Endothelial cell of umbilical vein (primary cell): ENCODE data around the gene KCNE2. TPM values are rescaled to one million over a fixed set of nuclear protein-coding genes. Genes with fewer than 3 reads are reported as not detected.
"Not testable (repeated sequence)": the region's sequence is repeated elsewhere in the genome, so short reads cannot be mapped to it uniquely, and the experiment has no call there.

ENCODE experiments used
- BruUV-seq: library from RNA; stranded (reverse); fragments of 400-500 nt; replicated peaks from 2 replicates; lab custom pipeline; 2021; lab: Mats Ljungman, UMichigan
- CTCF ChIA-PET: fragments of 300-600, 350-600 bp; sonication (Branson Sonifier 250); formaldehyde crosslinking; loops from one replicate; lab custom pipeline; 2021; ENCODE audit warnings: antibody characterized with exemption, inconsistent platforms; lab: Charles Lee
- POLR2A ChIA-PET: fragments of 300-600, 350-600 bp; sonication (Branson Sonifier 250); formaldehyde crosslinking; loops from one replicate; lab custom pipeline; 2021; ENCODE audit warnings: antibody characterized with exemption, inconsistent platforms; lab: Charles Lee
- DNase-seq: peaks from one replicate; pipeline ENCODE4 v3.0.0-alpha.2; 2011; ENCODE audit warnings: low read depth, low spot score
- FAIRE-seq: peaks from 2 replicates; lab custom pipeline; 2011; peaks lifted over from hg19 to GRCh38; lab: Jason Lieb, UNC
- H2AFZ ChIP-seq: 2 replicates; pipeline ENCODE4 v1.6.0; 2012; ENCODE audit warnings: low read depth, low read length, control low read depth, inconsistent platforms
- H3K27ac ChIP-seq: 2 replicates; pipeline ENCODE4 v1.5.1; 2011; ENCODE audit warnings: low read depth, mild to moderate bottlenecking, control low read depth, low read length, moderate library complexity; ENCODE audit not compliant: insufficient read depth
- H3K27me3 ChIP-seq, 2 experiments: 2 replicates each; pipeline versions ENCODE4 v1.6.0 to v1.6.1; 2011; ENCODE audit warnings: low read length in 2 of 2, mixed read lengths in 1 of 2; ENCODE audit not compliant: control insufficient read depth in 2 of 2, insufficient read depth in 2 of 2
- H3K36me3 ChIP-seq, 2 experiments: 2 replicates in 1 of 2; 3 replicates in 1 of 2; pipeline ENCODE4 v1.5.1; 2011; ENCODE audit warnings: low read length in 2 of 2, mild to moderate bottlenecking in 1 of 2, moderate library complexity in 1 of 2; ENCODE audit not compliant: control insufficient read depth in 2 of 2, insufficient read depth in 2 of 2; ENCODE audit errors: extremely low read depth in 1 of 2
- H3K4me1 ChIP-seq: 3 replicates; pipeline ENCODE4 v1.5.1; 2011; ENCODE audit warnings: mild to moderate bottlenecking, low read length; ENCODE audit not compliant: control insufficient read depth, insufficient read depth; ENCODE audit errors: extremely low read depth
- H3K4me2 ChIP-seq: 2 replicates; pipeline ENCODE4 v1.6.1; 2011; ENCODE audit warnings: low read length, control low read depth, mixed read lengths; ENCODE audit not compliant: insufficient read depth
- H3K4me3 ChIP-seq, 3 experiments: fragments of 200-600 bp in 1 of 3; sonication (generic), shearing (Covaris generic) in 1 of 3; replicated peaks in 1 of 3; 2 replicates each; pipeline ENCODE4 v1.5.1; 2011 to 2016; ENCODE audit warnings: control low read depth in 3 of 3, low read length in 3 of 3, mild to moderate bottlenecking in 2 of 3, inconsistent platforms in 1 of 3, low read depth in 1 of 3, moderate library complexity in 1 of 3; ENCODE audit not compliant: insufficient read depth in 1 of 3
- H3K79me2 ChIP-seq: 2 replicates; pipeline ENCODE4 v1.6.0; 2012; ENCODE audit warnings: low read length, inconsistent platforms; ENCODE audit not compliant: control insufficient read depth, insufficient read depth
- H3K9ac ChIP-seq: replicated peaks from 2 replicates; pipeline ENCODE3; 2011; ENCODE audit warnings: low read length, control low read depth; ENCODE audit not compliant: insufficient read depth; ENCODE audit errors: extremely low read depth
- H3K9me1 ChIP-seq: replicated peaks from 3 replicates; pipeline ENCODE4 v1.6.0; 2011; ENCODE audit warnings: mild to moderate bottlenecking, low read length; ENCODE audit not compliant: control insufficient read depth, insufficient read depth; ENCODE audit errors: extremely low read depth
- H3K9me3 ChIP-seq: replicated peaks from 2 replicates; pipeline ENCODE4 v1.5.1; 2012; ENCODE audit warnings: low read length, inconsistent platforms; ENCODE audit not compliant: control insufficient read depth, insufficient read depth
- H4K20me1 ChIP-seq: replicated peaks from 2 replicates; pipeline ENCODE3; 2011; ENCODE audit warnings: mild to moderate bottlenecking, low read length; ENCODE audit not compliant: control insufficient read depth, insufficient read depth; ENCODE audit errors: extremely low read depth
- dilution Hi-C: fragments of 300-500 bp; cut with MboI; formaldehyde crosslinking; loops from one replicate; pipeline ENCODE4 v1.15.0; 2019; ENCODE audit warnings: low sequenced_read_pairs; ENCODE audit not compliant: extremely low pct_ligation_motif_present
- intact Hi-C: fragments of 100-400 bp; cut with micrococcal nuclease; formaldehyde crosslinking; loops from one replicate; pipeline ENCODE4 v1.10.0; 2022
- polyA plus RNA-seq, 4 experiments: library from polyadenylated mRNA; depleted of rRNA in 3 of 4; stranded (reverse) in 3 of 4; unstranded in 1 of 4; fragments of >200 nt; gene quantifications; 2 replicates each; pipeline versions ENCODE4 v1.2.1 to v1.2.3, GENCODE V29; 2011 to 2012; ENCODE audit warnings: missing spikeins in 1 of 4
- total RNA-seq: library from RNA; stranded (reverse); gene quantifications from 2 replicates; pipeline ENCODE4 v1.2.3, GENCODE V29; 2021

Gene KCNE2
- total and polyA plus RNA-seq, 2 donors (not counting 3 experiments of a cell fraction or from before 2014, with no cell fraction given) = not detected

GRCh38 chr21:34407294-34407693 lies 43.5 kb downstream of the KCNE2 start:
- dilution Hi-C loops, H3K36me3 ChIP-seq, H3K79me2 ChIP-seq, H3K9me3 ChIP-seq, POLR2A ChIA-PET, DNase-seq, H3K9me1 ChIP-seq, intact Hi-C loops, H3K4me2 ChIP-seq, H3K4me1 ChIP-seq, CTCF ChIA-PET, H3K9ac ChIP-seq, H3K27me3 ChIP-seq, BruUV-seq, H4K20me1 ChIP-seq, H3K27ac ChIP-seq, H2AFZ ChIP-seq, H3K4me3 ChIP-seq, FAIRE-seq: not testable (repeated sequence)

- H3K9me3 ChIP-seq, DNase-seq, H3K79me2 ChIP-seq, H3K36me3 ChIP-seq, POLR2A ChIA-PET, H3K4me1 ChIP-seq, BruUV-seq, H4K20me1 ChIP-seq, H3K9me1 ChIP-seq, dilution Hi-C loops, H3K27me3 ChIP-seq, H3K9ac ChIP-seq, H3K27ac ChIP-seq, CTCF ChIA-PET, H3K4me2 ChIP-seq, intact Hi-C loops, H3K4me3 ChIP-seq, H2AFZ ChIP-seq: not testable (repeated sequence)
- peak; percentile 28 for FAIRE-seq
Observed at GRCh38 chr21:34417448-34418077, 53.8 kb downstream of the KCNE2 start.

Other genes with a start within 250 kb of the KCNE2 start
- gene SMIM11, start 11.5 kb downstream of the KCNE2 start, total RNA-seq = 1.5 and 2.9 TPM in 2 replicates
- gene SMIM11, start 11.5 kb downstream of the KCNE2 start, polyA plus RNA-seq = 1.4 and 2.9 TPM in 2 replicates
- gene SMIM34, start 59.9 kb downstream of the KCNE2 start, total RNA-seq = not detected in 2 replicates
- not detected in 2 replicates for gene SMIM34, start 59.9 kb downstream of the KCNE2 start, polyA plus RNA-seq
- gene KCNE1, start 148.2 kb downstream of the KCNE2 start, total RNA-seq = 0.38 and 0.53 TPM in 2 replicates
- 0.08 and 0.10 TPM in 2 replicates for gene KCNE1, start 148.2 kb downstream of the KCNE2 start, polyA plus RNA-seq